ENCODE results near the gene AMBRA1.

The AMBRA1 gene

DNA sequence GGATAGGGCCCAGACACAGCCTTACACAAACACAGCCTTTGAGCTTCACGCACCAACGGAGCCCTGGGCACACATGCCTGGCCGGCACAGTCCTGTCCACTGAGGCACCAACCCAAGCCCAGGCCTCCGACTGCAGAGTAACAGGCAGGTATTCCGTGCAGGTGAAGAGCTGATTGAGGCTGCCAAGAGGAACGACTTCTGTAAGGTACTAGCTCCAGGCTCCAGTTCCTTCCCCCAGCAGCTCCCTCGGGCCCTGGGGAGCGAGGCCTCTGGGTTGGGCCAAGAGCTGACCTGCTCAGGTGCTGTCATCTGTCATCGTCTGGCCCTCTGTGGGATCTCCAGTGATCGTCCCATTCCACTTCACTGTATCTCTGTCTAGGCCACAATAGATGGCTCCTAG, 215.5 kb downstream of the AMBRA1 start:
- no peak overlapping the region for H3K9ac ChIP-seq
- TF ChIP-seq CTCF (IDR thresholded peaks at IDR 0.05): no peak
- H3K4me2 ChIP-seq (ENCODE audit: low read length): no peak overlapping the region
- H3K27ac ChIP-seq: no peak overlapping the region
- no peaks in the 10 kb centered on the region for H3K79me2 ChIP-seq
- no peaks in the 10 kb centered on the region for H3K27me3 ChIP-seq (ENCODE audit: control insufficient read depth, insufficient read depth, low read length)
- no peak overlapping the region for H2AFZ ChIP-seq
- H3K4me1 ChIP-seq: no peaks in the 10 kb centered on the region
- H3K36me3 ChIP-seq (ENCODE audit: control insufficient read depth, insufficient read depth, low read length): no peaks in the 10 kb centered on the region
- no peaks in the 10 kb centered on the region for H3K9me3 ChIP-seq (ENCODE audit: control insufficient read depth, low read length)
- H3K4me3 ChIP-seq (ENCODE audit: low read depth, low read length): no peak overlapping the region

DNA sequence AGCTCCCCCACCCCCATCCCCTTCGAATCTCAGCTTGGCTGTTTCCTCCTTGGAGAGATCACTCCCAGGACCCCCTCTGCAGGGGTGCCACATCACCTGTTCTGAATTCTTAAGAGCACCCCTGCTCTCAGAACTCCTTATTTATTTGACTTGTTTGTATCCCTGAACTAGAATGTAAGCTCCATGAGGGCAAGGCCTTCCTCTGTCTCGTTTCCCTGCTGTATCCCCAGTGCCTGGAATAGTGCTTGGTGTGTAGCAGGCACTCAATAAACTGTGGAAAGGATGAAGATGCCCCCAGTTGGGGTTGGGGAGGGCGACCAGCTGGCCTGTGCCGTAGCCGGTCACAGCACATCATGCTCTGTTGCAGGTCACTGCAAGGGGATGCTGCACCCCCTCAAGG, 216.0 kb downstream of the AMBRA1 start:
- H3K9ac ChIP-seq: no peak overlapping the region
- H3K4me1 ChIP-seq: no peaks in the 10 kb centered on the region
- H2AFZ ChIP-seq: no peak overlapping the region
- TF ChIP-seq CTCF (IDR thresholded peaks at IDR 0.05): no peak
- no peaks in the 10 kb centered on the region for H3K36me3 ChIP-seq (ENCODE audit: control insufficient read depth, insufficient read depth, low read length)
- H3K27ac ChIP-seq: no peak overlapping the region
- H3K79me2 ChIP-seq: no peaks in the 10 kb centered on the region
- H3K27me3 ChIP-seq (ENCODE audit: control insufficient read depth, insufficient read depth, low read length): no peaks in the 10 kb centered on the region
- no peak overlapping the region for H3K4me3 ChIP-seq (ENCODE audit: low read depth, low read length)
- no peaks in the 10 kb centered on the region for H3K9me3 ChIP-seq (ENCODE audit: control insufficient read depth, low read length)
- H3K4me2 ChIP-seq (ENCODE audit: low read length): no peak overlapping the region

- Histone ChIP-seq H3K27ac (no peak overlapping the region), H3K9me3 (ENCODE audit: control insufficient read depth, low read length) (no peaks in the 10 kb centered on the region), H3K27me3 (ENCODE audit: control insufficient read depth, insufficient read depth, low read length) (no peaks in the 10 kb centered on the region), H3K79me2 (no peaks in the 10 kb centered on the region), H3K4me2 (ENCODE audit: low read length) (no peak overlapping the region), H3K9ac (no peak overlapping the region), H3K36me3 (ENCODE audit: control insufficient read depth, insufficient read depth, low read length) (no peaks in the 10 kb centered on the region), H3K4me1 (no peaks in the 10 kb centered on the region), H2AFZ (no peak overlapping the region), H3K4me3 (ENCODE audit: low read depth, low read length) (no peak overlapping the region)
- no peak for TF ChIP-seq CTCF (IDR thresholded peaks at IDR 0.05)
These were observed 216.5 kb downstream of the AMBRA1 start for GRCh38 chr11:46377290-46377689.

GRCh38 chr11:46376258-46377050, 217.4 kb downstream of the AMBRA1 start:
- no peak overlapping the region for H3K9ac ChIP-seq
- no peaks in the 10 kb centered on the region for H3K36me3 ChIP-seq (ENCODE audit: control insufficient read depth, insufficient read depth, low read length)
- no peak overlapping the region for H2AFZ ChIP-seq
- H3K9me3 ChIP-seq (ENCODE audit: control insufficient read depth, low read length): no peaks in the 10 kb centered on the region
- TF ChIP-seq CTCF (IDR thresholded peaks at IDR 0.05): no peak
- H3K4me3 ChIP-seq (ENCODE audit: low read depth, low read length): no peak overlapping the region
- H3K4me1 ChIP-seq: no peaks in the 10 kb centered on the region
- H3K4me2 ChIP-seq (ENCODE audit: low read length): no peak overlapping the region
- no peaks in the 10 kb centered on the region for H3K27me3 ChIP-seq (ENCODE audit: control insufficient read depth, insufficient read depth, low read length)
- no peak overlapping the region for H3K27ac ChIP-seq
- no peaks in the 10 kb centered on the region for H3K79me2 ChIP-seq
